Measurements from ENCODE around the gene TTLL11.

The TTLL11 gene

DNA sequence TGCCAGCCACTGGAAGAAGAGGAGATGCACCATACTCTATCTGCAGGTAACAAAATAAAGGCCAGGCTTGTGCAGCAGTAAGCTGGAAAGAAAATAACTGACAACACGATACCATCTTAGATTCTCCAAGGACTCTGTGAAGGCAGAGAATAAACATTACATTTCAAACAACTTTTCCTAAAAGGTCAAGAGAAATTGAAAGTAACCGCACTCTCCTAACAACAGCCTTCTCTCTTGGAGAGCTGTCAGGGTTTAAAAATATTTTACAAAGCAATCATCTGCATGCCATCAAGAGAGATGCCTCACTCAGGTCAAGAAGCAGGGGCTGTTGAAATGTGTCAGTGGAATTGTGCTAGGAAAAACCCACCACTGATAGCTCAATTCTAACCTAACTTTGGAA is 13.5 kb upstream of the TTLL11 start:
- TF ChIP-seq, protein P1, sequence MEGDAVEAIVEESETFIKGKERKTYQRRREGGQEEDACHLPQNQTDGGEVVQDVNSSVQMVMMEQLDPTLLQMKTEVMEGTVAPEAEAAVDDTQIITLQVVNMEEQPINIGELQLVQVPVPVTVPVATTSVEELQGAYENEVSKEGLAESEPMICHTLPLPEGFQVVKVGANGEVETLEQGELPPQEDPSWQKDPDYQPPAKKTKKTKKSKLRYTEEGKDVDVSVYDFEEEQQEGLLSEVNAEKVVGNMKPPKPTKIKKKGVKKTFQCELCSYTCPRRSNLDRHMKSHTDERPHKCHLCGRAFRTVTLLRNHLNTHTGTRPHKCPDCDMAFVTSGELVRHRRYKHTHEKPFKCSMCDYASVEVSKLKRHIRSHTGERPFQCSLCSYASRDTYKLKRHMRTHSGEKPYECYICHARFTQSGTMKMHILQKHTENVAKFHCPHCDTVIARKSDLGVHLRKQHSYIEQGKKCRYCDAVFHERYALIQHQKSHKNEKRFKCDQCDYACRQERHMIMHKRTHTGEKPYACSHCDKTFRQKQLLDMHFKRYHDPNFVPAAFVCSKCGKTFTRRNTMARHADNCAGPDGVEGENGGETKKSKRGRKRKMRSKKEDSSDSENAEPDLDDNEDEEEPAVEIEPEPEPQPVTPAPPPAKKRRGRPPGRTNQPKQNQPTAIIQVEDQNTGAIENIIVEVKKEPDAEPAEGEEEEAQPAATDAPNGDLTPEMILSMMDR (conservative IDR thresholded peaks at IDR 0.05; ENCODE audit: low read length) = no peak
- no peak for TF ChIP-seq EZH2phosphoT487 (IDR thresholded peaks at IDR 0.05; ENCODE audit: borderline replicate concordance)
- no peaks in the 10 kb centered on the region for H3F3A ChIP-seq (ENCODE audit: low read depth)

GRCh38 chr9:122103985-122104384 is 10.9 kb upstream of the TTLL11 start:
- H3F3A ChIP-seq (ENCODE audit: low read depth) = no peaks in the 10 kb centered on the region
- no peak overlapping the region for H2AFZ ChIP-seq (ENCODE audit: low read length)
- H3K79me2 ChIP-seq (ENCODE audit: insufficient read depth, low read length) = no peaks in the 10 kb centered on the region
- H3K9me2 ChIP-seq (replicated peaks; ENCODE audit: low read depth, low read length) = no peaks in the 10 kb centered on the region
- no peaks in the 10 kb centered on the region for H3K4me1 ChIP-seq (ENCODE audit: insufficient read depth, low read length, poor library complexity, severe bottlenecking)
- TF ChIP-seq, protein P1 (conservative IDR thresholded peaks at IDR 0.05; ENCODE audit: low read length) = no peak
- no peak for TF ChIP-seq EZH2phosphoT487 (IDR thresholded peaks at IDR 0.05; ENCODE audit: borderline replicate concordance)
- no peak overlapping the region for H3K4me3 ChIP-seq (ENCODE audit: low read length, poor library complexity, severe bottlenecking)
- H3K9me3 ChIP-seq (ENCODE audit: insufficient read depth, low read depth, low read length) = peaks cover 2% of the 10 kb centered on the region; the same call in 1 of the 2 replicates
- no peaks in the 10 kb centered on the region for H4K20me1 ChIP-seq (ENCODE audit: insufficient read depth, low read length, poor library complexity, severe bottlenecking)
- no peak overlapping the region for H3K9ac ChIP-seq (ENCODE audit: low read depth, low read length, poor library complexity, severe bottlenecking)
- no peak overlapping the region for H3K4me2 ChIP-seq (ENCODE audit: low read depth, low read length, poor library complexity, severe bottlenecking)
- no peaks in the 10 kb centered on the region for H3K27me3 ChIP-seq (ENCODE audit: insufficient read depth, low read length, poor library complexity, severe bottlenecking)
- H3K36me3 ChIP-seq (ENCODE audit: insufficient read depth, low read length) = no peaks in the 10 kb centered on the region

More for the DNA sequence above, 13.5 kb upstream of the TTLL11 start:
- Histone ChIP-seq H3K4me3 (ENCODE audit: low read length, poor library complexity, severe bottlenecking) (no peak overlapping the region), H3K9me2 (replicated peaks; ENCODE audit: low read depth, low read length) (no peaks in the 10 kb centered on the region), H3K36me3 (ENCODE audit: insufficient read depth, low read length) (no peaks in the 10 kb centered on the region), H3K79me2 (ENCODE audit: insufficient read depth, low read length) (no peaks in the 10 kb centered on the region), H3K4me2 (ENCODE audit: low read depth, low read length, poor library complexity, severe bottlenecking) (no peak overlapping the region), H3K9ac (ENCODE audit: low read depth, low read length, poor library complexity, severe bottlenecking) (no peak overlapping the region), H2AFZ (ENCODE audit: low read length) (no peak overlapping the region), H3K9me3 (ENCODE audit: insufficient read depth, low read depth, low read length) (peaks cover 2% of the 10 kb centered on the region; the same call in 1 of the 2 replicates), H4K20me1 (ENCODE audit: insufficient read depth, low read length, poor library complexity, severe bottlenecking) (no peaks in the 10 kb centered on the region), H3K27me3 (ENCODE audit: insufficient read depth, low read length, poor library complexity, severe bottlenecking) (no peaks in the 10 kb centered on the region), H3K4me1 (ENCODE audit: insufficient read depth, low read length, poor library complexity, severe bottlenecking) (no peaks in the 10 kb centered on the region)

DNA sequence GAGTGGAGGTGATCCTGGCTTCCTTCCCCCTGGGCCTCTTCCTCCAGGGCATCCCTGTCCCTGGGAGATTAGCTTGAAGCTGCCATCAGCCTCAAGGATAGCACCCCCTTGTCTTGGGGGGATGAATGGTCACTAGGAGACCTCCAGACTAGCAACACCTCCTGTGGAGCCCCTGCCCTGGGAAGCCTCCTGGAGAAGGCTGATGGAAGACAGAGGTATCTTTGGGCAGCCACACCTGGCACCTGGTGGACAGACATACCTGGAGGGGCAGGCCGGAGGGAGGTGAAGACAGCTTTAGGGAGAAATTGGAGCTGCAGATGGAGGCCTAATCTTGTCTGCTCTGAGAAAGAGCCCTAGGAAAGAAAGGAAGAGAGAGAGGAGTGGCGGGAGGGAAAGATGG is 9.0 kb upstream of the TTLL11 start:
- Histone ChIP-seq H3K9me2 (replicated peaks; ENCODE audit: low read depth, low read length) (no peaks in the 10 kb centered on the region), H4K20me1 (ENCODE audit: insufficient read depth, low read length, poor library complexity, severe bottlenecking) (no peaks in the 10 kb centered on the region), H3K9ac (ENCODE audit: low read depth, low read length, poor library complexity, severe bottlenecking) (no peak overlapping the region), H3K4me1 (ENCODE audit: insufficient read depth, low read length, poor library complexity, severe bottlenecking) (no peaks in the 10 kb centered on the region), H3K4me3 (ENCODE audit: low read length, poor library complexity, severe bottlenecking) (no peak overlapping the region), H3F3A (ENCODE audit: low read depth) (no peaks in the 10 kb centered on the region), H3K9me3 (ENCODE audit: insufficient read depth, low read depth, low read length) (peaks cover 2% of the 10 kb centered on the region; the same call in 1 of the 2 replicates), H2AFZ (ENCODE audit: low read length) (no peak overlapping the region), H3K36me3 (ENCODE audit: insufficient read depth, low read length) (no peaks in the 10 kb centered on the region), H3K27me3 (ENCODE audit: insufficient read depth, low read length, poor library complexity, severe bottlenecking) (no peaks in the 10 kb centered on the region), H3K4me2 (ENCODE audit: low read depth, low read length, poor library complexity, severe bottlenecking) (no peak overlapping the region), H3K79me2 (ENCODE audit: insufficient read depth, low read length) (no peaks in the 10 kb centered on the region)
- TF ChIP-seq, protein P1 (conservative IDR thresholded peaks at IDR 0.05; ENCODE audit: low read length) = no peak
- no peak for TF ChIP-seq EZH2phosphoT487 (IDR thresholded peaks at IDR 0.05; ENCODE audit: borderline replicate concordance)

Measured in Loucy (cell line).